ENCODE data around the gene APOBEC4.

DNA sequence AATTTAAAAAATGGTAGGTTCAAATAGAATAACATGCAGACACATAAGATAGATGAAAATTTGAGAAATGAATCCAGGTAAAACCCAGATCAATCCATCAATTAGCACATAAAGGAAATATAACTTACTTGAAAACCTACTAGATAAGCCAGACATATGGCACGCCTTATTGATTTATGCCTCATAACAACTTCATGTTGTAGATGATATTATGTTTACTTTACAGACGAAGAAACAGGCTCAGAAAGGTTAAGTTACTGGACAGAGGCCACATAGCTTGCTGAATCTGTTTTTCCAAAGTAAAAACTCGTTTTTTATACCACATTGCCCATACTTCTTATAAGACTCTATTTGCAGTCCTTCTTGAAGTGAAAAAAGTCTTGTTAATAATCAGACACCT is 40.7 kb downstream of the APOBEC4 start:
- TF ChIP-seq EZH2 (IDR thresholded peaks at IDR 0.05) = no peak
- TF ChIP-seq POLR2AphosphoS5 (IDR thresholded peaks at IDR 0.05; ENCODE audit: borderline replicate concordance, low read depth, low read length) = no peak

Data from SK-N-MC (cell line).